AG09319 (cell line): ENCODE measurements around the gene SNX14.

Source experiments
- DNase-seq: peaks from one replicate; pipeline ENCODE4 v3.0.0-alpha.2; 2010; ENCODE audit warnings: low read depth; ENCODE audit errors: extremely low read depth
- CTCF ChIP-seq: IDR thresholded peaks from 2 replicates; pipeline ENCODE4 v1.5.1; 2011; ENCODE audit warnings: low read depth, mild to moderate bottlenecking, inconsistent platforms, low read length, moderate library complexity

Gene SNX14

GRCh38 chr6:85468326-85468725, 125.3 kb downstream of the SNX14 start:
- TF ChIP-seq CTCF: no peak
- DNase-seq: no peak

GRCh38 chr6:85465762-85466161, 127.9 kb downstream of the SNX14 start:
- no peak for DNase-seq
- TF ChIP-seq CTCF: no peak

- no peak for DNase-seq
- no peak for TF ChIP-seq CTCF
These were observed 128.9 kb downstream of the SNX14 start for GRCh38 chr6:85464722-85465150.

GRCh38 chr6:85464260-85464644, 129.4 kb downstream of the SNX14 start:
- TF ChIP-seq CTCF: no peak
- peak; percentile 87 for DNase-seq

GRCh38 chr6:85463621-85464259, 129.9 kb downstream of the SNX14 start:
- DNase-seq: no peak
- no peak for TF ChIP-seq CTCF

- no peak for TF ChIP-seq CTCF
- DNase-seq: no peak
These were observed 131.0 kb downstream of the SNX14 start for GRCh38 chr6:85462673-85463072.

- DNase-seq: no peak
- no peak for TF ChIP-seq CTCF
These were observed 131.9 kb downstream of the SNX14 start for GRCh38 chr6:85461798-85462170.
